GM19467 (cell line): ENCODE results near the gene ESRRB.

Experiments used
- ATAC-seq: cut with Tn5 transposase; IDR thresholded peaks from one replicate; pipeline ENCODE4 v1.9.1; 2021; ENCODE audit warnings: mild to moderate bottlenecking, moderate library complexity; ENCODE audit not compliant: unreplicated experiment

The ESRRB gene

GRCh38 chr14:76446486-76446885 is 70.5 kb downstream of the ESRRB start:
- no peak for ATAC-seq

GRCh38 chr14:76446921-76447320 is 71.0 kb downstream of the ESRRB start:
- no peak for ATAC-seq

- no peak for ATAC-seq
These were observed 74.5 kb downstream of the ESRRB start for GRCh38 chr14:76450476-76450875.

DNA sequence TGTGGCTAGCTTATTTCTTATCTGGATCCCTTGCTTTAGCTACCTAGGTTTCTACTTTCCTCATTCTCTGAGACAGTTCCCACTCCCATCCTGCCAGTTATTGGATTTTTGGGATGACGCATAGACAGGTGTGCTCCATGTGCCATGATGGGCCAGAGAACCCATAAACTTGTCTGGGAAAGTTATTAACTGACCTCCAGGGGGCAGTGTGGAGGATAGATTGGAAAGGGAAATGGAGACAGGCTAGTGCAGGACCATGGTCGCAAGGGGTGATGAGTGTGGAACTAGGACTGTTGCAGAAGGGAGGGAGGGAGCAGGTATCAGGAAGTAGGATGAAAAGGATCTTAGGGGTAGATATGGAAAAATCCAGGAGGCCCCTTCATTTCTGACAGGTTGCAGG is 80.3 kb downstream of the ESRRB start:
- no peak for ATAC-seq

GRCh38 chr14:76456891-76457586 is 81.1 kb downstream of the ESRRB start:
- no peak for ATAC-seq

GRCh38 chr14:76457841-76458240 is 81.9 kb downstream of the ESRRB start:
- no peak for ATAC-seq

DNA sequence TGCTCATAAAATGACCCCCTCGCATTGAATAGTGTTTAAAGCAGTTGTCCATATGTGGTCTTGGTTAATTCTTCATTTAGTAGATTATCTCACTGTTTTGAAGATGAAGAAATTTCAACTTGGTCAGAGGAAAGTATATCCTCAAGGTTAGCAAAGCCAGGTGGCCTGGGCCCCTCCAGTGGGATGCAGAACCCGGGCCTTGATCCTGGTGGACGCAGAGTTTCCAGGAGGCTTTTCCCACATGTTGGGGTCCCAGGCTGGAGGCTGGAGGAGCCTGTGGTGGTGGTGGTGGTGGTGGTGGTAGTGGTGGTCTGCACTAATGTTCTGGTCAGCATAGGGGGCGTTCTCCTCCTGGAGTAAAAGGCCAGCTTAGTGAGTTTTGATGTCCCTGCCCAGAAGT is 85.9 kb downstream of the ESRRB start:
- no peak for ATAC-seq

GRCh38 chr14:76462330-76462729 is 86.4 kb downstream of the ESRRB start:
- ATAC-seq: no peak

GRCh38 chr14:76463105-76463504 is 87.2 kb downstream of the ESRRB start:
- ATAC-seq: no peak

- ATAC-seq: no peak
These were observed 88.9 kb downstream of the ESRRB start for GRCh38 chr14:76464856-76465255.

DNA sequence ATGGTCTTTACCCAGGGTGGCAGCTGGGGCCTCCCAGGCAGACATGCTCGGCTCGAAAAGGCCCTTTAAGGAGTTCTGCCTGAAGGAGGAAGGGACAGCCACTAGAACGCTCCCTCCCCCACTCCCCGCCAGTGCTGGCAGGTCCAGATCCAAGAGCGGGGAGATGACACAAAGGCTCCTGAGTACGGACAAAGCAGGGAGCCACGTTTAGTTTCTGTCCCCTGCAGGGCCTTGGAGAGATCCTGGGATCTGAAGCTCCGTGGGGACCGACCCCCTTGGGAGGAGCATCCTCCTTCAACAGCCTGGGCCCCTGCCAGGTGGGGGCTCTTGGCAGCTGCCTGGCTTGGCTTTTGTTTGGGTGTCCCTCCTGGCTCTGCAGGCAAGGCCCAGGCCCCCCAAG is 89.7 kb downstream of the ESRRB start:
- ATAC-seq: no peak

DNA sequence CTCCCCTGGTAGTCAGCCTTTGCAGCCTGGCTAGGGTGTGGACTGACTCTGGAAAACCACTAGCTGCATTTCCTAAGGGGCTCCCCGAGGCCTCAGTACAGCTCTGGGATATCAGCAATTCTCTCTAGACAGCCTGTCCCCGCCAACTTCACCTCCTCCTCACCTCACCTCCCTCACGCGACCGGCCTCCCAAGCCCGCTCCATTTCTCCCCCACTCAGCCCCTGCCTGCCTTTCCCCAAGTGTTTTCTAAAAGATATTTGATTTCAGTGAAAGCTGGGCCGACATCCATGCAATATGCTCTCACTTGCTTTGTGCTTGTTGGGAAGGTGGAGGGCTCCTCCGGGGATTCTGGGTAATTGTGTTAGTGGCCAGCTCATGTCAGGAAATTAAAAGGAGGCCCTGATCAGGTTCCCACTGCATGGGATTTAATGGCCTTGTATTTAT is 91.8 kb downstream of the ESRRB start:
- ATAC-seq: no peak

DNA sequence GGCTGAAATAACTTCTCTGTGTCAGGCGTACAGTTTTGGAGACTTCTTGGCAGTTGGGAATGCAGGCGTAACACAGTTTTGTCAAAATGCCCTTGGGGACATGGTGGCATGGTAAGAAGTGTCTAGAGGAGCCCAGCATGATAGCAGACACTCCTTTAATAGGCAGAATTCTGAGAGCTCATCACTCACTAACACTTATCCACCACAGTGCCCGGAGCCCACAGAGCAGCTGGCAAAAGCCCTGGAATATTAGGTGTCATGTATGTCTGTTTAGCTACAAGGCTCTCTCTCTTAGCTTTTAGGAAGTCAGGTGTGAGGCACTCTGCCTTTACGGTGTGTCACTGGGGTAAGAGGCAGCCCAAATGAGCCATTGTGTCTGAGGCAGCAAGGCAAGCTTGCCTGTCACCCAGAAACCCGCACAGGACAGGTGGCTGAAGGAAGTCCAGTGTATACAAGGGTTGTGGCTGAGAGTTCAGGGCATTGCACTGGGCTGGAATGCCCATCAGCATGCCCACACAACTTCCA is 96.3 kb downstream of the ESRRB start:
- no peak for ATAC-seq

DNA sequence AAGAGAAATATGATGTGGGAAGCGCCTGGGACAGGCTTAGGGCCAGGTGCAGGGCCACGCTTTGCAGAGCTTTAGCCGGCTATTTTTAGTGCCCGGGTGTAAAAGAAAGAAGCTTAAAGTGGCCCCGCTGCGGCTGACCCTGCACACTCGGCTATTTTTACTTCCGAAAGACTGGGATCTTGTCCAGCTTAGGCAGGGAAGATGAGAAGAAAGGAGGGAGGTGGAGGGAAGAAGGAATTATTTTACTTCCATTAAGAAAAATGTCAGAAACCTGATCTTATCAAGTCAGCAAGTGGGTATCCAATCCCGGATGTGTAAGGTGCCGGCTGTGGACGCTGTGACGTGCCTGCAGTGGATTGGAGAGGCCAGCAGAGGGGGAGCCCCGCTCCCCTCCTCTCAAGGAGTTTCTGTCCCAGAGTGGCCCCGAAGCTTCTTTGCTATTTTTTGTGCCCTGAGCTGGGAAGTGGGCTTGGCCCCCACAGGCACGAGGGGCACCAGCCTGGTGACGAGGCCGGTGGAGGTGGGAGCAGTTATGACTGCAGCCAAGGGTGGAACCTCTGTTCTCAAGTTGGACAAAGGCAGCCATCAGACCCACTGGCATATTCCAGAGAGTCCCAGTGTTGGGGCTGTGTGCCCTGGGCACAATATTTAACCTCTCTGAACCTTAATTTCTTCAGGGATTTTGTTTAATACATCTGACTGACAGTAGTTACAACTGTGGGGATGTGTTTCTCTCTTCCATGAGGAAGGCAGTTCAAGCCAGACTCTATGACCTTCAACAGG is 97.7 kb downstream of the ESRRB start:
- ATAC-seq: peak; percentile 54

- no peak for ATAC-seq
These were observed 104.5 kb downstream of the ESRRB start for GRCh38 chr14:76480426-76480825.

DNA sequence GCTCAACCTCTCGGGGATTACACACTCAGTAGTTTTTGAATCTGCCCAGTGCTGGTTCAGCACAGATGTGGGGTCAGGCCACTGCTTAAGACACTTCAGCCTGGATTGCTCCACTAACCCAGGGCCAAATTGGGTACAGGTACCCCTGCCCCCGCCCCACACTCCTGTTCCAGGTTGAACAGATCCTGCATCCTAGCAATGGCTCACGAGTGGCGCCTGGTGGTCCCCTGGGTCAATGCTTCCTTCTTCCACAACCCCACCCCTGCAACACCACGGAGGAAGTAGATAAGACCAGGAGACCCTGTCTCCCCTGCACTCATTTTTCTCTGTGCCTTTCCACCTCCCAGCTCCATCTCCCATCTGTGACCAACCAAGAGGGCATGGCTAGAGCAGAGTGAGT is 108.4 kb downstream of the ESRRB start:
- no peak for ATAC-seq

DNA sequence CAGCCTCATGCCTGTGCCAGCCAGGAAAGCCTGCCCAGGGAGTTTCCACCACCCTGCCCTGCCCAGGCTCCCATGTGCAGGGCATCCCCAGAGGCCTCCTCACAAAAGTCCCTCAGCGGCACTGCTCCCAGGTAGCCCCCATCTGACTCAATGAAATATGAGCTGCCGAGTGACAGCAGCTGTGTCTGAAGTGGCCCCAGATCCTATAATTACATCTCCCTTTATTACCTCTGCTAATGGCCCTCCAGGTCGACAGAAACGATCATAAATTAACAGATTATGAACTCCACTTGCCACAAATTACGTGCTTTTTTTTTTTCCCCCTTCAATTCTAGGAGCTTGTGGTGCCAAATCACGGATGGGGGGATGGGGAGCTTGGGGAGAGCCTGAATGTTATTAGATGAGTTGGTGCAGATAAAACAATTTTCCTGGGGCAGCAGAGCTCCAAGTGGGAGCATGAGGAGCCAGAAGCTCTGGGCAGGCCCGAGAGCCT is 110.4 kb downstream of the ESRRB start:
- ATAC-seq: no peak

GRCh38 chr14:76488551-76488950 is 112.6 kb downstream of the ESRRB start:
- ATAC-seq: no peak

DNA sequence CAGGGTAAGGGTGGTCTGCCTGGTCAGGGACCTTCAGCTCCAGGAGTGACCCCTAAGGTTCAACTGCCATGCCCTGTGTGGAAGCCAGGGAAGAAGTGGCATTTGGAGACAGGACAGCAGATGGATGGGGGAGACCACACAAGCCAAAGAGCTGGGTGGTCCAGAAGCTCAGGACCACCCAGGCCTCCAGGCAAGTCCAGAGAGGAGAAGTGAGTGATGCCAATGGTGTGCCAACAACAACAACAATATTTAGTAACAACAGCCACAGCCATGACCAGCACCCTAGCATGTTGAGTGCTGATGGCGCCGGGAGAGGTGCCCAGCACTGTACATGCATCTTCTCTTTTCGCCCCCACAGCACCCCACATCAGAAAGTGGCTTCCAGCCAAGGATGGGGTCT is 113.7 kb downstream of the ESRRB start:
- no peak for ATAC-seq

DNA sequence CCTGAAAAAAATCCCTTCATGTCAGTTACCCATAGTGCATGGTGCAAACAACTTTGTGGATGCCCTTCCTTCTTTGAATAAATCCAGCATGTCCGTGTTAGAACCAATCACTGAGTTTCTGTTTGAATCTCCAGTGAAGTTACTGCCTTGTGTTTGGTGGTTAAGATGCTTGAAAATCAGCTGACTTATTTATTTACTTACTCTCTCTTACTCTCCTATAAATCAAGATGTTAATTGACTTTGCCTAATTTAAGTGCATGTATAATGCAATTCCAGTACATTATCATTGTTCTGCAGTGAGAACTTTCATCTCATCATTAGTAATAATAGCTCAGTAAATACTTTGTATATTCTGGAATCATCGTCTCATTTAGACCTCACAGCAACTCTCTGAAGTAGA is 114.2 kb downstream of the ESRRB start:
- no peak for ATAC-seq

- ATAC-seq: no peak
These were observed 114.8 kb downstream of the ESRRB start for GRCh38 chr14:76490735-76491134.
